ENCODE results near the gene ZNF385C.
"Not testable (repeated sequence)": the region's sequence is repeated elsewhere in the genome, so short reads cannot be mapped to it uniquely, and the experiment has no call there.

ZNF385C gene

GRCh38 chr17:42016941-42017865 is 81.1 kb downstream of the ZNF385C start, which contains the start of gene DNAJC7:
Gene DNAJC7, minus strand, starts transcription at chr17:42017439. Its CDS starts 23 bp downstream, at chr17:42017416.
- DNase-seq: peak; percentile 92 to 93

- peak in 1 of 2 donors; percentile 24 for DNase-seq
Observed at GRCh38 chr17:42016411-42016831, 81.9 kb downstream of the ZNF385C start.

GRCh38 chr17:42013740-42014139 is 84.5 kb downstream of the ZNF385C start:
- not testable (repeated sequence) for DNase-seq

- not testable (repeated sequence) for DNase-seq
Observed at GRCh38 chr17:42012363-42012762, 85.9 kb downstream of the ZNF385C start.

GRCh38 chr17:42010898-42011516 is 87.3 kb downstream of the ZNF385C start:
- DNase-seq: peak in 1 of 2 donors; percentile 22

- peak in 1 of 2 donors; percentile 55 for DNase-seq
Observed at GRCh38 chr17:42010266-42010680, 88.0 kb downstream of the ZNF385C start.

- DNase-seq: no peak
Observed at GRCh38 chr17:42009170-42009569, 89.1 kb downstream of the ZNF385C start.

- no peak for DNase-seq
Observed at GRCh38 chr17:42005166-42005565, 93.1 kb downstream of the ZNF385C start.

- no peak for DNase-seq
Observed at GRCh38 chr17:42002792-42003301, 95.4 kb downstream of the ZNF385C start.

- no peak for DNase-seq
Observed at GRCh38 chr17:42002175-42002791, 96.0 kb downstream of the ZNF385C start.

- DNase-seq: no peak
Observed at GRCh38 chr17:42001729-42002128, 96.5 kb downstream of the ZNF385C start.

GRCh38 chr17:42000413-42001133 is 97.7 kb downstream of the ZNF385C start:
- DNase-seq: no peak

GRCh38 chr17:41998497-41998896 is 99.8 kb downstream of the ZNF385C start:
- no peak for DNase-seq

- no peak for DNase-seq
Observed at GRCh38 chr17:41996855-41997164, 101.5 kb downstream of the ZNF385C start.

GRCh38 chr17:41992576-41992975 is 105.7 kb downstream of the ZNF385C start:
- DNase-seq: no peak

GRCh38 chr17:41989702-41990419 is 108.4 kb downstream of the ZNF385C start:
- no peak for DNase-seq

GRCh38 chr17:41988418-41988817 is 109.9 kb downstream of the ZNF385C start:
- DNase-seq: no peak

- no peak for DNase-seq
Observed at GRCh38 chr17:41987642-41988041, 110.6 kb downstream of the ZNF385C start.

GRCh38 chr17:41986634-41987033 is 111.6 kb downstream of the ZNF385C start:
- DNase-seq: no peak

GRCh38 chr17:41985919-41986318 is 112.4 kb downstream of the ZNF385C start:
- DNase-seq: no peak

GRCh38 chr17:41984454-41984853 is 113.8 kb downstream of the ZNF385C start:
- no peak for DNase-seq
